ENCODE results near the gene BIRC6.

BIRC6 gene

DNA sequence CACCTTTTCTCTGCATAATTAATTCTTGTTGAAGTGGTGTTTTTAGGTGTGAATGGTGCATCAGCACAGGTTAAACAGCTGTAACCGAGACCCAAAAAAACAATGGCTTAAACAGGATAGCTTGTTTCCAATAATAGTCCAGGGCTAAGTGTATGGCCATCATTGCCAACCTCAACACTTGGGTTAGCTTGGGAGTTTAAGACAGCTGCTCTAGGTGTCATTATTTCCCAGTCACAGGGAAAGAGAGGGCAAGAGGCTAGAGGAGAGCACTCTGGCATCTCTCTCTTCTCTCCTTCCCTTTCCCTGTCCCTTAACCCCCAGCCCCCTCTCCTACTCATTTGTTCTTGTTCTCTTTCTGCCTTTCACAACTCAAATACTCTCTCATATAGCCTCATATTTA lies 21.1 kb downstream of the BIRC6 start:
- no peak for DNase-seq

DNA sequence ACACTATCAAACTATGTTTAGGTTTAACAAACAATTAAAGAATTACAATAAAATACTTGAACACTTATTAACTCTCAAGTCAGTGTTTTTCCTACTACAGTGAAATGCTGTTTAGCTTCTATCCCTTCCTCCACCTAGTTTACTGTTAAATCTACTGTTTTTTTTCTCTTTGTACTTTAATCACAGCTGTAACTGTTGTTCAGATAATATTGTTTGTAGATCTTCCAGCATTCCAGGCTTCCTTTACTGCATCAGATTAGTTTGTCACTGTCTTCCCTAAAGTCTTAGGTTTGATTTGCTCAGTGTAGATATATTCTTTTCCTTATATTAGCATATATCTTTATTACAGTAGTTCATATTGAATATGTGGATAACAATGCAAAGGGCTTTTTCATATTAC lies 22.5 kb downstream of the BIRC6 start:
- DNase-seq, result no peak

DNA sequence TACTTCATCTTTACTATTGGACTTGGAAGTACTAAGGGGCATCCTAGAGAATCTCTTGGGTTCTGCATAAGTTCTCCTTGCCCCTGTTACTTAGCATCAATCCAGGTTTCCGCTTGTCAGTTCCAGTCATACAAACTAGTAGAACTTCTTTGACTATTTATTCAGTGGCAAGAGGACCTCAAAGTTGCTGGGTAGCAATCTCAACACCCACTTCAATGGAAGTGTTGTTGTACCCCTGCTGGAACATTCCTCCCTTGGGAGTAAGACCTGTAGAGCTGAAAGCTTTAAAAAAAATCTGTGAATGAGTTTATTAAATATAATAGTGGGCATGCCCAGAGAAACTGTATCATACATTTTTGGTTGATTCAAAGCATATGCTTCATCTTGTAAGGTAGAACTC lies 27.0 kb downstream of the BIRC6 start:
- DNase-seq, result no peak

DNA sequence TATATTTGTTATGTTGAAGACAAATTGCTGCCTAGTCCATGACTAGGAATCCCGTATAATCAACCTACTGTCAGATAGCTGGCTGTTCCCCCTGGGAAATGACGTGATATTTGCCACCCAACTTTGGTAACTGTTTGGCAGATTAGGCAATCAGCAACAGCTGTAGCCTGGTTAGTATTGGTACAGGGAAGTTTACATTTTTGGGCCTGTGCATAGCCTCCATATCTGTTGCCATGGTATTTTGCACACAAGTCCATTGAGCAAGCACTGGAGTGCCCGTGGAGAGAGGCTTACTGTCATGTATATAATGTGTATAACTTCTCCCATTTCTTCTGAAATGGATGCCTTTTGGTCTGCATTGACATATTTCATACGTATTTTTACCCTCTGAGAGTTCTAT lies 27.7 kb downstream of the BIRC6 start:
- no peak for DNase-seq

DNA sequence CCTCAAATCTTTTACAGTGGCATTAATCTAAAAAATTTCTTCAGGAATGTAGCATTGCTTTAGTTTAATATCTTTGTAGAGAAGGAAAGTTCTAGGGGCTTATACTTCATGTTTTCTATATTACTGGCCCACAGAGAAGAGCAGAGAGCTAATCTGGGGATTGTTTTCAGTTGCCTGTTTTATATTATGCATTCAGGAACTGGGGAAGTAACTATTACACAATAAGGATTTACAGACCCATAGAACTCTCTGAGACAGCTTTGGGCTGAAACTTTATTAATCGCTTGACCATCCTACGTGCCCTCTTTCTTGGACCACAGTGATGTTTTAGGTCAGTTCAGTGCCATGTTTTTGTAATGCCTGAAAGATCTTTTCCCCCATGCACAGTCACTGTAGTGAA lies 29.9 kb downstream of the BIRC6 start:
- DNase-seq, result no peak

DNA sequence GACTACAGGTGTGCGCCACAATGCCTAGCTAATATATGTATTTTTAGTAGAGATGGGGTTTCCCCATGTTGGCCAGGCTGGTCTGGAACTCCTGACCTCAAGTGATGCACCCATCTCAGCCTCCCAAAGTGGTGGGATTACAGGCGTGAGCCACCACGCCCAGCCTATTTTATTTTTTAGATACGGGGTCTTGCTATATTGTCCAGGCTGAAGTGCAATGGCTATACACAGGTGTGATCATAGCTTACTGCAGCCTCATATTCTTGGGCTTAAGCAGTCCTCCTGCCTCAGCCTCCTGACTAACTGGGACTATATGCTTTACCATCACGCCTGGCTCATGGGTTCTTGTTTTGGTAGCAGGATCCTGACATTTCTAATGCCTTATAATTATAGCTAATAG lies 42.4 kb downstream of the BIRC6 start:
- DNase-seq, result no peak

DNA sequence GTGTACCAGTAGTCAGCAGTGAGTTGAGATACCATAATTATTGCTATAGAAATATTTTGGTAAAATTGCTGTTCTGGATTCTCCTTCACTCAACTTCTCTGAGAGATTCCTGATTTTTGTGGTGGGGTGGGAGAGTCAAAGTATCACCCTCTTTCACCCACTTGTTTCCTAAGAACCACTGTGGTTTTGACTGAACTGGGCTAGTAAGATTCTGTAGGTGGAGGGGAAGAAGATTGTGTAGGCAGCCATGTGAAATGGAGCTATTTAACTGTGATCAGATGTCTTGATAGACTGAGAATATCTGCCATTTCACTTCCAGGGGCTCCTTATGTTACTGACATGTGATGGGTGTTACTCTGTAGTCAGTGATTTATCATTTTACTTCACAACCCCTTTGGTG lies 45.3 kb downstream of the BIRC6 start:
- DNase-seq, result no peak

DNA sequence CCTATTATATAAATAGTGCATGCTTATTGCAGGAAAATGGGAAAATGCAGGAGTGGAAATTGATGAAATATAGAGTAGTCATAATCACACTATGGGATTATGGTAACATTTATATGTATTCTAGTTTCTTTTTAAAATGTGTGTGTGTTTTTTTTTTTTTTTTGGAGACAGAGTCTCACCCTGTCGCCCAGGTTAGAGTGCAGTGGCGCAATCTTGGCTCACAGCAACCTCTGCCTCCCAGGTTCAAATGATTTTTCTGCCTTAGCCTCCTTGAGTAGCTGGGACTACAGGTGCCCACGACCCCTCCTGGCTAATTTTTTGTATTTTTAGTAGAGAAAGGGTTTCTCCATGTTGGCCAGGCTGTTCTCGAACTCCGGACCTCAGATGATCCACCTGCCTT lies 47.0 kb downstream of the BIRC6 start:
- no peak for DNase-seq

DNA sequence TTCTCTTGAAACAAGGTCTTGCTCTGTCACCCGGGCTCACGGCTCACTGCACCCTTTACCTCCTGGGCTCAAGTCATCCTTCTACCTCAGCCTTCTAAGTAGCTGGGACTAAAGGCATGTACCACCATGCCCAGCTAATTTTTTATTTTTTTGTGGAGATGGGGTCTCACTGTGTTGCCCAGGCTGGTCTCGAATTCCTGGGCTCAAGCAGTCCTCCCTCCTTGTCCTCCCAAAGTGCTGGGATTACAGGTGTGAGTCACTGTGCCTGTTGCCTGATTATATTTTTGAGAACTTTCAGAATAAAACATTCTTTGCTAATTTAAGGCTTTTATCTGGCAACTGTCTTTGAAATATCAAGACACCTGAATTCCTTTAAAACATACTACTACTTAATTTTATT lies 47.9 kb downstream of the BIRC6 start:
- DNase-seq, result no peak

DNA sequence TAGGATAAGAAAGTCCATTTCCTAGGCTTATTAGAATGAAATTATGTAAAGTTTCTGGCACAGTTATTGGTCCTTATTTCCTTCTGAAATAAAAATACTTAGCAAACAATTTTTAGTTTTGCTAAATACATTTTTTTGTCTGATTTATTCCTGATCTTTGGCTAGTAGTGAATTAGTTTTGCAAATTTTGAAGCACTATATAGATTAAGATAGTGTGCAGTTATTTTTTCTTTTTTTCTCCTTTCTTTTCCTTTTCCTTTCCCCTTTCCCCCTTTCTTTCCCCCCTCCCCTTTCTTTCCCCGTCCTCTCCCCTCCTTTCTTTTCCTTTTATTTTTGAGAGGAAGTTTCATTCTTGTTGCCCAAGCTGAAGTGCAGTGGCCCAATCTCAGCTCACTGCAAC lies 59.7 kb downstream of the BIRC6 start:
- no peak for DNase-seq

DNA sequence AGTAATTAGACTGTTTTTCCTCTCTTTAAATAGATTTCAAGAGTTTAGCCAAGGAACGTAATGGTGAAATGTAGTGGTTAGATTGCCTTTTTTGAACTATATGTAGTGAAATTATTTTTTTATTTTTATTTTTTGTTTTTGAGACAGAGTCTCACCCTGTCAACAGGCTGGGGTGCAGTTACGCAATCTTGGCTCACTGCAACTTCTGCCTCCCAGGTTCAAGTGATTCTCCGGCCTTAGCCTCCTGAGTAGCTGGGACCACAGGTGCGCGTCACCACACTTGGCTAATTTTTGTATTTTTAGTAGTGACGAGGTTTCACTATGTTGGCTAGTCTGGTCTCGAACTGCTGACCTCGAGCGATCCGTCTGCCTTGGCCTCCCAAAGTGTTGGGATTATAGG lies 60.8 kb downstream of the BIRC6 start:
- no peak for DNase-seq

DNA sequence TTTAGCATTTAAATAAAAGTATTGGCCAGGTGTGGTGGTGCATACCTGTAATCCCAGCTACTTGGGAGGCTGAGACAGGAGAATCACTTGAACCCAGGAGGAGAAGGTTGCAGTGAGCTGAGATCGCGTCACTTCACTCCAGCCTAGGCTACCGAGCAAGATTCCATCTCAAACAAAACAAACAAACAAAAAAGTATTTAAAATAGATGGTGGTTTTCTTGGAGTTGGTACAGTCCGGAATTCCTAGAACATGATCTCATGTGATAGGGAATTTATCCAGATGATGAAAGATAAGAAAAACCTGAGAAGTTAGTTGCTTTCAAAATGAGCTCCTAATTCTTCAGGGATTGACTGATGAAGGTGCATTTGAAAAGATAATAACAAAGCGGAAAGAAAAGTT lies 62.0 kb downstream of the BIRC6 start:
- DNase-seq, result no peak

DNA sequence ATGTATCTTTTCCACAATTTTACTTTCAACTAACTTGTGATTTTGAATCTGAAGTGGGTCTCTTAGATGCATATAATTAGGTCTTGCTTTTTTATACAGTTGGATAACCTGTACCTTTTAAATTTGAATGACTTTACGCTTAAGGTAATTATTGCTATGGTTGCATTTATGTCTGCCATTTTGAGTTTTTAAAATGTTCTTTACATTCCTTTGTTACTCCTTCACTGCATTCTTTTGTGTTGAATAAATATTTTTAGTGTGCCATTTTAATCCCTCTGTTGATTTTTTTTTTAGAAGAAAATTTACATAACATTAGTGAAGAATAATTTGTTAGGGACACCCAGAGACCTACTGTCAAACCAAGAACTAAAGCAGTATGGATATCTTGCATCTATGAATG lies 65.3 kb downstream of the BIRC6 start:
- no peak for DNase-seq

DNA sequence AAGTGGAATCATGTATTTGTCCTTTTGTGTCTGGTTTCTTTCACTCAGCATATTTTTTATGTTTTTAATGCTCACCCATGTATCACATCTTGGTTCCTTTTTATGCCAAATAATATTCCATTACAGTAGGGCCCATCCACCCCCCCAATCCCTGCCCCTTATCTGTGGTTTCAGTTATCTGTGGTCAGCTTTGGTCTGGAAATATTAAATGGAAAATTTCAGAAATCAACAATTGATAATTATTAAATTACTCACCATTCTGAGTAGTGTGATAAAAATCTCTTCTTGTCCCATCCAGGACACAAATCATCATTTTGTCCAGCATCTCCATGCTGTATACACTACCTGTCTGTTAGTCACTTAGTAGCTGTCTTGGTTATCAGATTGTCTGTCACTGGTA lies 66.7 kb downstream of the BIRC6 start:
- DNase-seq, result no peak

DNA sequence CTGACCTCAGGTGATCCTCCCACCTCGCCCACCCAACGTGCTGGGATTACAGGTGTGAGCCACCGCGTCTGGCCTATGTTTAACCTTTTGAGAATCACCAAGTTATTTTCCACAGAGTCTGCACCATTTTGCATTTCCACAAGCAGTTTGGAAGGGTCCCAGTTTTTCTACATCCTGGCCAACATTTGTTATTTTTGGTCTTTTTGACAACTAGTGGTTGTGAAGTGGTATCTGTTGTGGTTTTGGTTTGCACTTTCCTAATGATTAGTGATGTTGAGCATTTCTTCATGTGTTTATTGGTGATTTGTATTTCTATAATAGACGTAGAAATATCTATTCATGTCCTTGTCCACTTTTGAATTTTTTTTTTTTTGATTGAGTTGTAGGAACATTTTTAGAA lies 67.9 kb downstream of the BIRC6 start:
- no peak for DNase-seq

DNA sequence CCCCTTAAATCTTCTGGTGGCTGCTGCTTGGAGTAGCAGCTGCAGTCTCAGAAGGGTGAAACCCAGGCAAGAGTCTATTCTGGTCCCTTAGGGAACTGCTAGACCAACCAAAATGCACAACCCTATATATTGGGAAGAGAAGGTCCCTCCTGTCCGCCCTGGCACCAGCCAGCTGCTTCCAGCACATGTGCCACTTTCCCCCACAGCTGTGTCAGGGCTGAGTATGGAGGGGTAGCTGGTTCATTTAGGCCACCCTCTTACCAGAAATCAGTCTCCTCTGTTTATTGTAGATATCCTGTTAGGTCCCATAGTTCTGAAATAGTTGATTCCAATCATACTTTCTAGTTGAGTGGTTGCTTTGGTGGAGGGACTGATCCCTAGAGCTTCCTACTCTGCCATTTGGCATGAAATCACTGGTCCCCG lies 68.9 kb downstream of the BIRC6 start:
- DNase-seq, result no peak

DNA sequence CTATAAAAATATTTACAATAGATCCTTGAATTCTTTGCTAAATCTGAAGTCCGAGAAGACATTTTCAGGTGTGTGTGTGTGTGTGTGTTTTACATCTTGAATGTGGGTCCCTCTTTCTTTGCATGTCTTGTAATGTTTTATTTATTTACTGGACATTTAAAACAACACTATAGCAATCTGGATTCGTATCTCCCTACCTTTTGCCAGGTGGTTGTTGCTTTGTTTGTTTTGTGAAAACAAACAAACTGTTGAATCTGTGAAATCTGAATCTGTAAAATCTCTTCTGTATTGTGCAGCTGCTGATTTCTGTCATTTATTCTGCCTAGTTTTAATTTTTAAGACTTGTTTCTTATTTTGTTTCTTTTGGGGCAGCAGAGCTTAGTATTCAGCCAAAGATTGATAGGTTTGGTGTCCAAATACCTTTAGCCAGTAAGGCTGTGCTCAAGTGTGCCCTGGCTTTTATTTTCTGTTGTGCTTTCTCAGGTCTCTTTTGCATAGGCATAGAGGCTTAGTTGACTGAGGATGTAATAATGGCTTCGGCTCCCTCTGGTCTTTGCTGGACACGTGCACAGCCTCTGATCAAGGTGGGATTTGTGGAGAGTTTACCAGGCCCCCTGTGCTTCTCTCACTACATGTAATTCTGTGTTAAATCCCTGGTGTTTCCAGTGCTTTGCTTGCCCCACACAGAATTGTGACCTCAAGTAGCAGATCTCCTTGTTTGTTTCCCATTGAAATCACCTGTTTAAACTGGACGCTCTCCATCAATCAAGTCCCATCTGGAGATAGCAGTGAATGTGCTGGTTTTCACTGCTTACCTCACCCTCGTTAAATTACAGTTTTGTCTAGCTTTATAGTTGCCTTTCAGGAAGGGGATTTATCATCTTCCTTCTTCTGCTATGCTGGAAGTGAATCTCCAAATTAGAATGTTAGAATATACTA lies 71.1 kb downstream of the BIRC6 start:
- DNase-seq, result peak; percentile 84

DNA sequence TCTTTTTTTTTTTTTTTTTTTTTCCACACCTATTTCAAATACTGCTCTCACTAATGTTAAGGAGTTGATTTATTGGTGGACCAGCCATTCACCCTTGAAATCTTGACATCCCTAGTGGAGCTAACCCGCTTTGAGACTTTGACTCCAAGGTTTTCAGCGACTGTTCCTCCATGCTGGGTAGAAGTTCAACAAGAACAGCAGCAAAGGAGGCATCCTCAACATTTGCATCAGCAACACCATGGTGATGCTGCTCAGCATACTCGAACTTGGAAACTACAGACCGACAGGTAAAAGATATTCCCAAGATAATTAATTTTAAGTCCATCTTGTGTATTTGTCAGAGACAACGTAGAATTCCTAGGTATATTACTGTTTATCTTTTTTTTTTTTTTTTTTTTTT lies 74.0 kb downstream of the BIRC6 start:
- DNase-seq, result no peak

DNA sequence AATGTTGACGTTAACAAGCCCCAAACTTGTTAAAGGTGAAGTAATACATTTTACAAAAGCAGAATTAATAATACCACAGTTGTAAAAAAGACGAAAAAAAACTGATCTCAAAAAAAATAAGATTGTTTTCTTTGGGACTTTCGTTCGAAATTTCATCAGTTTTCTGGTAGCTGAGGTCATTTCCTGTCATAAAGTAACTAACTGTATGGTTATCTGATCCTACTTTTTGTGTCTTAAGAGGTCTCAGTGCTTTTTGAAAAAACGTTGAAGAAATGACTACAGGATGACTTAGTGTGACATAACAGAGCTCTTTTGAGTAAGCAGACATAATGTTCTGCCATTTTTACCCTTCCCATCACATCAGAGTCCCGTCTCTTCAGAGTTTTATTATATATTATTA lies 79.3 kb downstream of the BIRC6 start:
- no peak for DNase-seq

DNA sequence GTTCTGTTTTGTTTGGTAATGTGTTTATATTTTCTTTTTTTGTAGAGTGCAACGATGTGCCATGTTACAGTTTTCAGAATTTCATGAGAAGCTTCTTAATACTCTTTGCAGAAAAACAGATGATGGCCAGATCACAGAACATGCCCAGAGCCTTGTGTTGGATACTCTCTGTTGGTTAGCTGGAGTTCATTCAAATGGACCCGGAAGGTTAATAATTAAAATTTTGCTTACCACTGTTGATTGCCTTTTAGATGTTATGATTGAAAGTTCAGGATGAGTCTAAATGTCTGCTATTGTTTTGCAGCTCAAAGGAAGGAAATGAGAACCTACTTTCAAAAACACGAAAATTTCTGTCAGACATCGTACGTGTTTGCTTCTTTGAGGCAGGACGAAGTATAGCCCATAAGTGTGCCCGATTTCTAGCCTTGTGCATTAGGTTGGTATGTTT lies 85.2 kb downstream of the BIRC6 start:
- DNase-seq, result no peak

DNA sequence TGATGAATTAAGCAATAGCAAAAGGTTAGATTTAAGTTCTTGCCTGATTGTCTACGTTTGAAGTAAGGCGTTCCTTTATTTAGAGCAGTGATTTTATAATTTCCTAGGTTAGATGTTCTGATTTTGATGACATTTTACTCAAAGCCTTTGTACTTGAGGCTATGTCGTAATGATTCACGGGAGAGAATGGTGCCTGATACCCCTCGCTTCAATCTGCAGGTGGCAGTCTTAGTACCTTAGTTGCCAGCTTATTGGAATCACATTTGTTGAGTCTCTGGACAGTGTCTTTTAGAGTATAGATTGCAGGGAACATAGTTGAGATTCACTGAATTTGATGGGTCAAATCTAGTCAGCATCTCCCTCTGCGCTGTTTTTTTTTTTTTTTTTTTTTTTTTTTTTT lies 89.5 kb downstream of the BIRC6 start:
- no peak for DNase-seq

DNA sequence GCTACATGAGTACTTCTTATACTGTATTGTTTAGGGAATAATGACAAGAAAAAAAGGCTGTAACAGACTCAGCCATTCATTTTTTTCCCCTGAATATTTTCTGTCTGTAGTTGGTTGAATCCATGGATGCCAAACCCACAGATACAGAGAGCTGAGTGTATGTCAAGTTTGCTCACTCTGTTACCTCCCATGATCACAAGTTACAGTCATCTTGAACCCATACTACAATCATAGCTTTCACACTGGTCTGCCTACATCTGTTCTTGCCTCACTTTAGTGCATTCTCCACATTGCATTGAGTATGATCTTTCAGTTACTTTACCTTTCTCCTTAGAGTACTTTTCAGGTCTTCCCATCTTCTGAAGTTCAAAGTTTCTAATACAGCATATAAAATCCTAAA lies 94.0 kb downstream of the BIRC6 start:
- no peak for DNase-seq

DNA sequence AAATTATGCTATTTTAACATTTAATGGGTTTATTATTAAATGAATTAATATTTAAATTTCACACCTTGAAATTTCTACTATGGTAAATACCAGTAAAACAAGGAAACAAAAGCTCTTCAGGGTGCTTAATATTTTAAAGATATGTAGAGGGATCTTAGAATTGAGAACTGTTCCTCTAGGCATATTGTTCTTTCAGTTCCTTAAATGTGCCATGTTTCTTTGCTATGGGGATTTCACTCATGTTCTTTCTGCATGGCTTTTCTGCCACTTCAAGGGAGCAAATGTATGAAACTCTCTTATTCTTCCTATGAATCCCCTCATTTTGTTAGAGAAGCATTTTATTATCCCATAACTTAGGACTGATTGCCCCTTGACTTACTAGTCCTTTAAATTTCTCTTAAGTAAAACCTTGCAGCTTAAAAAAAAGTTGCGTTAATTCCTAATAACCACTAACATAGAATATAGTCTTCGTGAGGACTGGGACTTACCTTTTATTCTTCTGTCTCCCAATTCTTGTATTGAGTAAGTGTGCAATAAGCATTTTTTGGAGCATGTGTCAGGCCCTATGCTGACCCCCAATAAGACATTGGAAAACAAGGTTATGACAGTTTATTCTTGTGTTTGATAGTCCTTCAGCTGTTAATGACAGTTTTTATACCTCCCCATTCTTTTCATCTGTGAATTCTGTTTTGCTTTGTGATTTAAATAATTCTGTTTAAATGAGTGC lies 95.7 kb downstream of the BIRC6 start:
- no peak for DNase-seq

Measured in DMS153 (cell line).